Right cardiac atrium (tissue), 5 donors: ENCODE results near the gene OTX2. TPM values are rescaled to one million over a fixed set of nuclear protein-coding genes. Genes with fewer than 3 reads are reported as not detected.

Experiments
- ATAC-seq, 2 donors: fragments of 200-7000 bp; cut with Tn5 transposase; one replicate each; pipeline versions ENCODE4 v1.8.0 to v1.9.1; 2020; ENCODE audit warnings: moderate library complexity in 2 of 2, mild to moderate bottlenecking in 1 of 2
- DNase-seq, 3 donors: peaks; one replicate each; pipeline ENCODE4 v3.0.0-alpha.2; 2020
- H3K27ac ChIP-seq: one replicate; pipeline ENCODE4 v1.5.1; 2013; ENCODE audit warnings: mild to moderate bottlenecking, low read length, control low read depth, moderate library complexity
- H3K27me3 ChIP-seq: one replicate; pipeline ENCODE4 v1.6.1; 2013; ENCODE audit not compliant: control insufficient read depth, insufficient read depth
- H3K4me1 ChIP-seq: one replicate; pipeline ENCODE4 v1.6.1; 2013; ENCODE audit warnings: low read length; ENCODE audit not compliant: control insufficient read depth, insufficient read depth
- H3K4me3 ChIP-seq: one replicate; pipeline ENCODE4 v1.5.1; 2013; ENCODE audit warnings: low read length, control low read depth
- H3K9me3 ChIP-seq: one replicate; pipeline ENCODE4 v1.6.1; 2013; ENCODE audit warnings: low read length; ENCODE audit not compliant: control insufficient read depth
- WGBS: extraction: QIAGEN DNeasy Blood & Tissue Kit; methylation state at CpG from one replicate; pipeline ENCODE4 v1.1.7; 2013; 5-methylcytosine and 5-hydroxymethylcytosine counted together
- intact Hi-C, 4 donors: fragments of 100-400 bp; cut with DNase I; formaldehyde crosslinking; loops; one replicate each; pipeline versions ENCODE4 v1.11.0 to v1.14.0; 2022 to 2023
- polyA plus RNA-seq: library from polyadenylated mRNA; stranded (reverse); fragments of 200-250 nt; gene quantifications from one replicate; pipeline ENCODE4 v1.2.3, GENCODE V29; 2013
- total RNA-seq, 4 donors: library from RNA; stranded (reverse); fragmentation: NEBNext Ultra II Directional; extraction: Animal tissue kit (Norgen Biotek cat#: 25700); gene quantifications; one replicate each; pipeline ENCODE4 v1.2.1, GENCODE V29; 2021
- donor health status: healthy with polysubstance abuse.
- donor health status: DM: no; HTN: yes; CAD: no.
- donor health status: DM: no; HTN: no; CAD: no.
- donor health status: DM: no; HTN: yes; CAD: no; lungs with severe emphysema.
- donor health status: DM: yes; HTN: yes; CAD: no.

The OTX2 gene
- total and polyA plus RNA-seq, 5 donors, result not detected

DNA sequence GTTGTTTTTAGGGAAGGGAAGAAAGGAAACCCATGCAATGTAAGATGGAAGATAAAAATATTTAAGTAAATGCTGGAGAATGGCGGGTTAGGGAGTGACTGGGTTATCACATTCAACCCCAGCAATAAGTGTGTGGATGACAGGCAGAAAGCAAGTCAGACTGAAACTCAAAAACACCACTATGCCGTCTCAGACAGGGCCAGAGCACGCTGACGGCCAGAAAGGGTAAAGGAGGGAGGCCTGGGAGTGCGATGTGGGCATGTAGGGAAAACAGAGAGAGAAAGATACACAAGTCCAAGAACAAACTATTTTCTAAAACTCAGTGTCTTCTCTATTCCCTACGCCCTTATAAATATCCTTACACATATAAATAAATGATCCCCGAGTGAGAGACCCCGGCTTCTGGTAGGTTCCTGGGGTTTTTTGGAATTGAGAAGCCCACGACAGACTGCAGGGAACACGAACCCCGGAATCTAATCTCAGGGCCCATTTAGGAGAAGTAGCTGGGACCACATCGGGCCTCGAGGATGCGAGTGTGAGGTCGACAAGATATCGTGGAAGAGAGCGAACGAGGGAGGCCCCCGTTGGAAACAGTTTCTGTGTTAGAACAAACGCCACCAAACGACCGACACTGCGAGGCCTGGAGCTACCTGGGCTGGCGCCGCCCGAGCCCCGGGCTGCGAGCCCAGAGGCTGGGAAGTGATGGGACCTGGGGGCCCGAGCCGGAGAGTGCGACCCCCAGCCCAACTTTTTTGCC, 735 bp upstream of the OTX2 start:
- no peak overlapping the region for H3K4me3 ChIP-seq
- intact Hi-C loops, result no loop called here
- no peaks in the 10 kb centered on the region for H3K9me3 ChIP-seq
- 6% methylated on average over 31 of the region's 31 CpGs for WGBS
- no peaks in the 10 kb centered on the region for H3K4me1 ChIP-seq
- ATAC-seq (no peak), DNase-seq (no peak)
- peaks cover 3% of the 10 kb centered on the region for H3K27me3 ChIP-seq
- H3K27ac ChIP-seq, result no peak overlapping the region

DNA sequence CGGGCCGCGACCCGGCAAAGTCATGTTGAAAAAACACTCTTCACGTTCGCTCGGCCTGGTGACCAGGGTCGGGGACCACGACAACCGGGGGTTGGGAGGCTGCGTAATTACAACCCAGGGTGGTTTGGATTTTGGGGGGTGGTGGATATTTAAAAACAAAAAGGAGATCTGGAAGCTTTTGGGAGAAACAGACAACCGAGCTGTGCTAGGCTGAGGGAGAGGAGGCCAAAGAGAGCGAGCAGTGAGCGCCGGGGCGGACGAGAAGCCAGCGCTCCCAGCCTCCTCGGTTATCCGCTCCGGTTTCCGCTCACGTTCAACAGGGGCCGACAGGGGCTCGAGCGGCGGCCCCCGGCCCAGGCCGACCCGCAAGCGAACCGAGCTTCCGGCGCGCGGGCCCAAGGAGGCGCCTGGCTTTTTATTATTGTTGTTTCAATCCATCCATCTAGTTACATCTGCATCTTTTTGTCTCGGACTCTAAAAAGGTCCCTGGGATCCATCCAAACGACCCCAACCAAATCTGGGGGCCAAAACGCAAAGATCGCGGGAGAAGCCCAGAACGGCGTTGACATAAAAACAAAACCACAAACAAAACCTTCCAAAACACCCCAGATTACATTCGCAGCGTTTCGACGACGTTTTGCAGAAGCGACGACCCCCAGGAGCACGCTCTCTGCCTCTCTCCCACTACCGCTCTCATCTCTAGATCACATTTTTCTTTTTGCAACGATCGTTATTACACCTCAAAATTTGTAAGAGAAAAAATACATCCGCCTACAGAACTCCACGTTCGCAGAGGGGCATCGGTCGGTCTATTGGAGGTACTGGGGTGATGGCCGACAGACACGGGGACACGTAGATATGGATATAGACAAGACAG, 771 bp downstream of the OTX2 start:
- intact Hi-C loops, result no loop called here
- Histone ChIP-seq H3K4me3 (peak overlapping the region; percentile 26), H3K9me3 (no peaks in the 10 kb centered on the region), H3K4me1 (no peaks in the 10 kb centered on the region), H3K27ac (no peak overlapping the region), H3K27me3 (peaks cover 3% of the 10 kb centered on the region)
- DNase-seq (no peak), ATAC-seq (no peak)
- 5% methylated on average over 63 of the region's 63 CpGs for WGBS

DNA sequence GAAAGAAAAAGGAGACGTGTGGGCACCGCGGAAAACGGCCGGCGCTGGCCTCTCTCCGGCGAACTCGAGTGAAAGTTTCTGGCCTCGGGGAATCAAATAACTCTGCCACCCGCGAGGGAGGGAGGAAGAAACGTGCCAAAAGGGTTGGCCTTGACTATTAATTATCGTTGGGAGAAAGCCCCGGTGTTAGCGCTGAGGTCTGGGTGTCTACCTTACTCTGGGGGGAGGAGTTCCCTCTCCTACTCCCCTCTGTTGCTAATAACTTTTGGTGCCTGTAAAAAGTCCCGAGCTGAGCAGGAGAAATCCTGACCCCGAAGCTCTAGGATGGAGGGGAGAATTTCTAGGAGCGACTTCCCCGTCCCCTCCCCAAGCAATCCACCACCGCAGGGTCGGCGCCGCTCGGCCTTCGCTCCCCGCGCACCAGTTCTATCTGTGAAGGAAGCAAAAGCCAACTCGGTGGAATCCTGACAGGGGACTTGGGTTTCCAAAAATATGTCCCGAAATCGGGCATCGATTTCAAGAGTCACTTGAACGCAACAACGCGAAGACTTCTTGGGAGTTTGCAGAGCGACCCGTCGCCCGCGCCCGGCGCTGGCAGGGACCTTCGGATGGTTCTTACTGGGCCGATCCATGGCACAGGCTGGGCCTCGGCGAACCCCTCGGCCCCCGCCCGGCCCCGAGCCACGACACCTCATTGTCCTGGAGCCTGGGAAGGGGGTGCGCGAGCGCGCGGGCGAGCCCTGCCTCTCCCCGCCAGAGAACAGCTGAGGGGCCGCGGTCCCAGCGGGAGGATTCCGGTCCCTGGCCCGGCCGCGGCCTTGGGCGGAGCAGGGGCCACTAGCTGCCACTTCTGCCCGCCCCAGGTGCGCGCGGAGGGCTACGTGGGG, 1.7 kb downstream of the OTX2 start:
- H3K27ac ChIP-seq, result no peak overlapping the region
- H3K27me3 ChIP-seq, result peaks cover 5% of the 10 kb centered on the region
- peak overlapping the region; percentile 26 for H3K4me3 ChIP-seq
- WGBS, result 4% methylated on average over 71 of the region's 71 CpGs
- no peaks in the 10 kb centered on the region for H3K9me3 ChIP-seq
- no peak for DNase-seq
- intact Hi-C loops, result no loop called here
- H3K4me1 ChIP-seq, result no peaks in the 10 kb centered on the region
- no peak for ATAC-seq

DNA sequence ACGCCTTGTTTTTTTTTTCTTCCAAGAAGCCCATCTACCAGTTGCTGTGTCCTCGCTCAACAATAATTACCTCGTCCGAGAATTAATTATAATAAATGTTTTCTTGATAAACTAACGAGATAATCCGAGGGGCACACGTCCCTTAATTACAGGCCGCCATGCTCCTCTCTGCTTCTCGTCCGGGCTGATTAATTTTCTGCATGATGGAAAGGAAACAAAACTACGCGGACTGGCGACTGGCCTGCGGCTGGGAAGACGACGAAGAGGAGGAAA, 2.2 kb downstream of the OTX2 start:
- Histone ChIP-seq H3K27me3 (peaks cover 6% of the 10 kb centered on the region), H3K4me1 (no peaks in the 10 kb centered on the region), H3K27ac (no peak overlapping the region), H3K4me3 (peak overlapping the region; percentile 26), H3K9me3 (no peaks in the 10 kb centered on the region)
- WGBS, result 3% methylated on average over 16 of the region's 16 CpGs
- DNase-seq (no peak), ATAC-seq (no peak)
- intact Hi-C loops, result no loop called here

DNA sequence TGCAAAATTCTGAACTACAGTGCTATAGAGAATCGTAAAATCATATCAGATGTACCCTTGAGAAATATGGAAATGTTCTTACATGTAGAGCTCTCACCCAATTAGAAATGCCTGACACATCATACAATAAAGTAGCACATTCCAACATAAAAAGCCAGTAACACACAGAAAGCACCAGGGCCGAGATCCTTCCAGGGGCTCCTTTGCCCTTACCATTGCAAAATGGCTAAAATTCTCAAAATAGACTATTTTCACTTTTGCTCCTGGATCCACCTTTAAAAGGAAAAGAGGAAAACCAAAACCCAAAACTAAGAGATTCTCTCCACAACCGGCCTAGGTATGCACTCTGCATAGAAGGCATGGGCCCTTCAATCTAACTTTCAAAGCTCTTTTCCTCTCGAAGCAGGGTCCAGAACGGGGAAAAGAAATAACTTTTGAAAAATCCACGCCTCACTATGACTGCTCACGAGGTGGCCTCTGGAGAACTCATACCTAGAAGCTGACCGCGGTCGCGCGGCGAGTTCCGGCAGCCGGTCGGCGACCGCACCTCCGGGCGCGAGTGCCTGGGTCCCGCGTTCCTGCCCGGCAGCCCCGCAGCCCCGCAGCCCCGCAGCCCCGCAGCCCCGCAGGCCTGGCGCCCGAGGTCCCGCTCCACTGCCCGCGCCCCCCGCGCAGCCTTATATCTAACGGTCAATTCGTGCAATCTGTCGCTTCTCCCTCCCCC, 2.7 kb downstream of the OTX2 start:
- Histone ChIP-seq H3K9me3 (no peaks in the 10 kb centered on the region), H3K27me3 (peaks cover 6% of the 10 kb centered on the region), H3K4me1 (no peaks in the 10 kb centered on the region), H3K4me3 (peak overlapping the region; percentile 26), H3K27ac (no peak overlapping the region)
- no peak for ATAC-seq
- DNase-seq, result no peak
- 6% methylated on average over 39 of the region's 39 CpGs for WGBS
- intact Hi-C loops, result no loop called here

DNA sequence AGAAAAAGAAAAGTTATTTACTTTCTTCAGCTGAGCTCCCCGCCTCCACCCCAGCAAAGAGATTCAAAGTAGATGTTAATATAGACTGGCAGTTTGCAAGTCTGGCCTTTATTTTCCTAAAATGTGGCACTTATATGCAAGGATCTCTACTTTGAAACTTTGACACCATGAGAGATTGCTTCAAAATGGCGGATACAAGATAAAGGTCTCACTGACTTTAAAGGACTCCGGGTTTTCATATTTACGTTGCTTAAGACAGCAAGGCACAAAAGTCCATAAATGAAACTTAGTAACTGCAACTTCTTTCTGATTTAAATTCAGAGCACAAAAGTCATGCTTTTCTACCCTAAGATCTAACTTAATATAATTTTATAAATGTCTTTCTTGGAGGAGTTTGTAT, 3.5 kb downstream of the OTX2 start:
- Histone ChIP-seq H3K27me3 (peaks cover 8% of the 10 kb centered on the region), H3K4me1 (no peaks in the 10 kb centered on the region), H3K9me3 (no peaks in the 10 kb centered on the region), H3K4me3 (no peak overlapping the region), H3K27ac (no peak overlapping the region)
- intact Hi-C loops, result no loop called here
- ATAC-seq (no peak), DNase-seq (no peak)
- 16% methylated on average over 4 of the region's 4 CpGs for WGBS

DNA sequence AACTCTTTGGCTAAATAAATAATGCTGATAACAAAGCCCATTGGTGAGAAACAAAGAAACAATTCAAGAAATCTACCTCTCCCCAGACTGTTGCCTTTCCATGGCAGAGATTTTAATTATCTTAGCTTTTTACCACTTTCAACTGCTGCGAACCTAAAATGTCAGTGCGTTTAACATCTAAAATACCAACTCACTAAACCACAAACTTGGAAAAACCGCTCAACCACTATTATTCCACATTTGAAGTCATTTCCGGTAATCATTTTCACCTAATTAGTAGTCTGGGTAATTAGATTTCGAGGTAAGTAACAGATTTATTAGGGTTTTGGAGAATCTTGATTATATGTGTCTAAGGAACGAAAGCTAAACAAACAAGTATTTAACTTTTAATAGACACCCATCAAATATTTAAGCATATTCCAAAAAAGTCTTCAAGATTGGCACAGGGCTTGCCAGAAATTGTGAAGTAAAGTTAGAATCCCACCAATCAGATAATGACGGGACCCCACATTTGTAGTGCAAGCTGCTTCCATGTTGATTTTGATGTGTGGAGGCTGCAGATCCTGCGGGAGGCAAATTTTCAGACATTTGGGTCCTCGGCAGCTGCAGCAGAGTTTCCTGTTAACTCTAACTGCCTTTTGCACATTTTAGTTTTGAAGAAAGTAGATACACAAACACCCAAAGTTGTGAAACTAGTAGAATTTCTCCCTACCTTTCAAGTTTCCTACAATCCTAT, 4.1 kb downstream of the OTX2 start:
- no peak for DNase-seq
- peaks cover 6% of the 10 kb centered on the region for H3K27me3 ChIP-seq
- H3K27ac ChIP-seq, result no peak overlapping the region
- H3K4me3 ChIP-seq, result no peak overlapping the region
- no peak for ATAC-seq
- 13% methylated on average over 9 of the region's 9 CpGs for WGBS
- no peaks in the 10 kb centered on the region for H3K9me3 ChIP-seq
- H3K4me1 ChIP-seq, result no peaks in the 10 kb centered on the region
- intact Hi-C loops, result no loop called here

DNA sequence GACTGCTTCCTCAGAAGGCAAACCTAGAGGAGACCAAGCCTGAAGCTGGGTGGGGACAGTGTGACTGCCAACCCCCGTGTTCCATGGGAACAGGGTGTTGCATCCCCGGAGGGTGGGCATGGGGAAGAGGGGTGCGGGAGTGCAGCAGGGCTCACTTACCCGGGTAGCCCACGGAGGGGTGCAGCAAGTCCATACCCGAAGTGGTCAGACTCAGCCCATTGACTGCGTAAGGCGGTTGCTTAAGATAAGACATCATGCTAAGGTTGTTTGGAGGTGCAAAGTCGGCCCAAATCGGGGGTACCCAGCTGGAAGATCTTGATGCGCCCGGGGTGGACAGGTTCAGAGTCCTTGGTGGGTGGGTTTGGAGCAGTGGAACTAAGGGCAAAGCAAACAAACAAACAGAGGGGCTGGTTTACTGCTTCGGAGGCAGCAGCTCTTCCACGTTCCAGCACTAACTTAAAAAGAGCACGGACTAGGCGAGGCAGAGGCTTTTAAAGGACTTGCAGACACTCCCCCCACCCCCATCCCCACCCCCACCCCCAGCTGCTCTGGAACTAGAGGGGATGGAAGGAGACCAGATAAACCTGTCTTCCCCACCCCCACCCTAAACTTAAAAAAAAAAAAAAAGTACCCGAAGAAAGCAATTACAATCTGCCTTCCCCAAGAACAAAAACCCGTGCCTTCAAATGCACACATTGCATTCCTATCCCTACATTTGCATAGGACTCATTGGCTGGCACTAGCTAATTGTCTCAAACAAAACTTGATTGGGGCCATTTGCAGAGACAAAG, 4.9 kb downstream of the OTX2 start:
- H3K4me1 ChIP-seq, result no peaks in the 10 kb centered on the region
- no peaks in the 10 kb centered on the region for H3K9me3 ChIP-seq
- WGBS, result 6% methylated on average over 18 of the region's 18 CpGs
- H3K27ac ChIP-seq, result no peak overlapping the region
- DNase-seq (no peak), ATAC-seq (no peak)
- intact Hi-C loops, result no loop called here
- H3K4me3 ChIP-seq, result no peak overlapping the region
- H3K27me3 ChIP-seq, result peaks cover 6% of the 10 kb centered on the region

DNA sequence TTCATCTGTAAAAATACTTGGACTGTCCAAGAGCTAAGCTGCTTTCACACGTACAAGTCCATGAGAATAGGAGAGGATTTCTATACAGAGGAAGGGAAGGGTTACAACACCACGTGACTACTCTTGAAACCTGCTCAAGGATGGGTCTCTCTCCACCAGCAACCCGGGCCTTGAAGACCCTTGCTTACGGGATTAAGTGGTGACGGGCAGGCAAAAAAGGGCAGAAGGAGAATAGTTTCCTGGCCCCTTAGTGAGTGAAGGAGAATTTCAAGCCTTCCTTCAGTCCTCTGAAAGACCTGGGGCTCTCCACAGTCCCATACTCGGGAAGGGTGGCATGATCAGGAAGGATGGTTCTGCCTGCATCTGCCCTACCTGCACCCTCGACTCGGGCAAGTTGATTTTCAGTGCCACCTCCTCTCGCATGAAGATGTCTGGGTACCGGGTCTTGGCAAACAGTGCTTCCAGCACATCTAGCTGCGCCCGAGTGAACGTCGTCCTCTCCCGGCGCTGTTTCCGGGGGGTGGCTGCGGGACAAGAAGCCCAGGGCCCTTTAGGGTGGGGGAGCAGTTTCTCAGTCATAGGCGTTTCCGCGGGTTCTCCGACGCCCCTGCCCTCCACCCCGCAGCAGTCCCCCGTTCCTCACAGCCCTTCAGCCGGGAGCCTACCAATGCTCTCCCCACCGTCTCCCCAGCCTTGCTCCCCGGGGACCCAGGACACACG, 6.3 kb downstream of the OTX2 start:
- 11% methylated on average over 29 of the region's 29 CpGs for WGBS
- H3K9me3 ChIP-seq, result no peaks in the 10 kb centered on the region

More for the DNA sequence above, 6.3 kb downstream of the OTX2 start:
- no peaks in the 10 kb centered on the region for H3K4me1 ChIP-seq
- intact Hi-C loops, result no loop called here
- H3K27ac ChIP-seq, result no peak overlapping the region
- H3K27me3 ChIP-seq, result peaks cover 10% of the 10 kb centered on the region
- DNase-seq, result no peak
- ATAC-seq, result no peak
- no peak overlapping the region for H3K4me3 ChIP-seq
